MCF 10A (cell line): ENCODE measurements around the gene TBC1D19. TPM values are rescaled to one million over a fixed set of nuclear protein-coding genes. Genes with fewer than 3 reads are reported as not detected.

Source experiments
- BruUV-seq: library from RNA; stranded (reverse); fragments of 400-500 nt; replicated peaks from 2 replicates; lab custom pipeline; 2021; lab: Mats Ljungman, UMichigan
- CTCF ChIA-PET: fragments of 300-600 bp; sonication (Branson Sonifier 250); formaldehyde crosslinking; extraction: SDS; loops from one replicate; lab custom pipeline; 2021; ENCODE audit warnings: antibody characterized with exemption, inconsistent platforms; lab: Yijun Ruan, JAX
- POLR2A ChIA-PET: fragments of 300-600, 350-650 bp; sonication (Branson Sonifier 250); formaldehyde crosslinking; extraction: SDS; loops from one replicate; lab custom pipeline; 2020; ENCODE audit warnings: antibody characterized with exemption, inconsistent platforms; lab: Yijun Ruan, JAX
- DNase-seq: peaks from one replicate; pipeline ENCODE4 v3.0.0-alpha.2; 2018; ENCODE audit not compliant: unreplicated experiment
- H3K27ac Mint-ChIP-seq: one replicate; pipeline ENCODE4 v1.8.0; 2022; ENCODE audit warnings: mild to moderate bottlenecking, low read depth, mixed read lengths; ENCODE audit not compliant: unreplicated experiment
- H3K27me3 Mint-ChIP-seq: one replicate; pipeline ENCODE4 v1.8.0; 2022; ENCODE audit warnings: mixed read lengths; ENCODE audit not compliant: insufficient read depth, unreplicated experiment
- H3K36me3 Mint-ChIP-seq: one replicate; pipeline ENCODE4 v1.8.0; 2022; ENCODE audit warnings: mild to moderate bottlenecking, moderate library complexity, mixed read lengths; ENCODE audit not compliant: insufficient read depth, unreplicated experiment
- H3K4me1 Mint-ChIP-seq: one replicate; pipeline ENCODE4 v1.8.0; 2022; ENCODE audit warnings: mixed read lengths; ENCODE audit not compliant: insufficient read depth, unreplicated experiment
- H3K4me3 Mint-ChIP-seq: one replicate; pipeline ENCODE4 v1.8.0; 2022; ENCODE audit warnings: mild to moderate bottlenecking, moderate library complexity, mixed read lengths; ENCODE audit not compliant: unreplicated experiment
- H3K9me3 Mint-ChIP-seq: one replicate; pipeline ENCODE4 v1.8.0; 2022; ENCODE audit warnings: mixed read lengths; ENCODE audit not compliant: unreplicated experiment
- CTCF ChIP-seq: fragments of 200-600 bp; IDR thresholded peaks from one replicate; pipeline ENCODE4 v1.8.0; 2022; ENCODE audit warnings: antibody characterized with exemption, mild to moderate bottlenecking; ENCODE audit not compliant: unreplicated experiment
- intact Hi-C: fragments of 100-400 bp; cut with micrococcal nuclease; formaldehyde crosslinking; loops from 2 replicates; pipeline ENCODE4 v1.14.1; 2022
- total RNA-seq: library from RNA; stranded (reverse); gene quantifications from 2 replicates; pipeline ENCODE4 v1.2.3, GENCODE V29; 2022

TBC1D19 gene
- total RNA-seq, 1 experiment from 2014 or later: 9.6 TPM

DNA sequence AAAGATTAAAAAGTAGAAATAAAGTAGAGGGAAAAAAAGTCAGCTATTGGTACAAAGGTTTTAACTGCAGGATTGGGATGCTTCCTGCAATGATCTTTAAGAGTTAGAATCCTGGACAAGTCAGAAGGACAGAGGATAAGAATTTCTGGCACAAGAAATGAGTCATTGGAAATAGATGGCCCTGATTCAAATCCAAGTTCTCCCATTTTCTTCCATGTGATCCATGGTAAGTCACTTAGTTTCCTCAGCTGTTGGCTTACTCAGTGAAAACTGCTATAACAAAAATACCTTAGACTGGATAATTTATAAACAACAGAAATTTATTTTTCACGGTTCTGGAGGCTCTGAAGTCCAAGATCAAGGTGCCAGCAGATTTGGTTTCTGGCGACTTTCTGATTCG is 13.3 kb upstream of the TBC1D19 start:
- H3K4me3 Mint-ChIP-seq: no peak overlapping the region
- POLR2A ChIA-PET: interaction anchor here (3.2 kb wide), 1 partner anchor 13 kb away, joined by 16 read pairs; the partner anchor contains the start of gene TBC1D19
- H3K27me3 Mint-ChIP-seq: no peaks in the 10 kb centered on the region
- intact Hi-C loops: no loop called here
- no peak for TF ChIP-seq CTCF
- CTCF ChIA-PET: no interaction called here
- no peaks in the 10 kb centered on the region for H3K36me3 Mint-ChIP-seq
- BruUV-seq: no TSS peak
- H3K27ac Mint-ChIP-seq: no peak overlapping the region
- H3K4me1 Mint-ChIP-seq: no peaks in the 10 kb centered on the region
- DNase-seq: no peak
- no peaks in the 10 kb centered on the region for H3K9me3 Mint-ChIP-seq

- BruUV-seq: no TSS peak
- Mint-ChIP-seq H3K9me3 (no peaks in the 10 kb centered on the region), H3K36me3 (no peaks in the 10 kb centered on the region), H3K4me1 (no peaks in the 10 kb centered on the region), H3K4me3 (no peak overlapping the region), H3K27ac (no peak overlapping the region), H3K27me3 (no peaks in the 10 kb centered on the region)
- ChIA-PET CTCF (interaction anchor here (0.8 kb wide), 1 partner anchor 115 kb away, joined by 3 read pairs; no protein-coding TSS in a partner anchor), POLR2A (no interaction called here)
- DNase-seq: no peak
- intact Hi-C loops: no loop called here
- TF ChIP-seq CTCF: no peak
Measured at GRCh38 chr4:26573389-26573794, 10.5 kb upstream of the TBC1D19 start.

- Mint-ChIP-seq H3K27ac (no peak overlapping the region), H3K4me3 (no peak overlapping the region), H3K9me3 (no peaks in the 10 kb centered on the region), H3K36me3 (no peaks in the 10 kb centered on the region), H3K4me1 (no peaks in the 10 kb centered on the region), H3K27me3 (no peaks in the 10 kb centered on the region)
- CTCF ChIA-PET: interaction anchor here (0.5 to 1.1 kb wide), 3 partner anchors 16 to 458 kb away, joined by 3 to 4 read pairs (median 3); no protein-coding TSS in a partner anchor
- TF ChIP-seq CTCF: no peak
- intact Hi-C loops: no loop called here
- DNase-seq: no peak
- POLR2A ChIA-PET: interaction anchor here (1.8 kb wide), 1 partner anchor 9 kb away, joined by 9 read pairs; the partner anchor contains the start of gene TBC1D19
- no TSS peak for BruUV-seq
Measured at GRCh38 chr4:26574563-26574962, 9.3 kb upstream of the TBC1D19 start.

- no TSS peak for BruUV-seq
- Mint-ChIP-seq H3K9me3 (no peaks in the 10 kb centered on the region), H3K4me3 (no peak overlapping the region), H3K4me1 (no peaks in the 10 kb centered on the region), H3K27ac (no peak overlapping the region), H3K27me3 (no peaks in the 10 kb centered on the region), H3K36me3 (no peaks in the 10 kb centered on the region)
- intact Hi-C loops: no loop called here
- ChIA-PET CTCF (interaction anchor here (0.9 kb wide), 1 partner anchor 8 kb away, joined by 4 read pairs; no protein-coding TSS in a partner anchor), POLR2A (no interaction called here)
- peak; percentile 7 for DNase-seq
- TF ChIP-seq CTCF: no peak
Measured at GRCh38 chr4:26576231-26576739, 7.6 kb upstream of the TBC1D19 start.
